Rectal smooth muscle tissue (tissue), 1 donor: ENCODE data around the gene DLG2.

Experiments used
- H3K27ac ChIP-seq: one replicate; pipeline ENCODE4 v1.7.0; 2013; ENCODE audit warnings: low read depth, low read length, inconsistent platforms
- H3K27me3 ChIP-seq: one replicate; pipeline ENCODE4 v1.7.0; 2013; ENCODE audit warnings: low read length; ENCODE audit not compliant: control insufficient read depth, insufficient read depth
- H3K36me3 ChIP-seq: one replicate; pipeline ENCODE4 v1.7.0; 2013; ENCODE audit warnings: low read length; ENCODE audit not compliant: control insufficient read depth, insufficient read depth
- H3K4me1 ChIP-seq: one replicate; pipeline ENCODE4 v1.7.0; 2013; ENCODE audit warnings: low read length; ENCODE audit not compliant: control insufficient read depth, insufficient read depth
- H3K4me3 ChIP-seq: one replicate; pipeline ENCODE4 v1.7.0; 2013; ENCODE audit warnings: low read length
- H3K9ac ChIP-seq: one replicate; pipeline ENCODE4 v1.7.0; 2013; ENCODE audit warnings: low read length

The DLG2 gene

DNA sequence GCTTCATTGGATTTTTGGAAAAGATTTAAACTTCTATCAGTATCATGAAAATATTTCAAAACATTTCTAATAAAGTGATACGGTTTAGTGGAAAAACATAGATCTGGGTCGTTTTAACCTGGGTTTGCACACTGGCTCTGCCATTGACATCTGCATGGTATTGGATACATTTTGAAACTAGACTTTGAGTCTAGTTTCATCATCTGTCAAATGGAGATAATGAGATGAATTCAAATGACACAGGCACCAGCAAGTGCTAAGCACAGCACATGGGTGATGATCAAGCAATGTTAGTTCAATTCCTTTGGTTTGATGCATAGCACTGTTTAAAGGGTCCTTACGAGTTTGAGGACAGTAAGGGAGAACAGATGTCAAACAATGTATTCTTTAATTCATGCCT, 1522.0 kb downstream of the DLG2 start:
- Histone ChIP-seq H3K36me3 (no peaks in the 10 kb centered on the region), H3K4me1 (no peaks in the 10 kb centered on the region), H3K9ac (no peak overlapping the region), H3K4me3 (no peak overlapping the region), H3K27ac (no peak overlapping the region), H3K27me3 (no peaks in the 10 kb centered on the region)

DNA sequence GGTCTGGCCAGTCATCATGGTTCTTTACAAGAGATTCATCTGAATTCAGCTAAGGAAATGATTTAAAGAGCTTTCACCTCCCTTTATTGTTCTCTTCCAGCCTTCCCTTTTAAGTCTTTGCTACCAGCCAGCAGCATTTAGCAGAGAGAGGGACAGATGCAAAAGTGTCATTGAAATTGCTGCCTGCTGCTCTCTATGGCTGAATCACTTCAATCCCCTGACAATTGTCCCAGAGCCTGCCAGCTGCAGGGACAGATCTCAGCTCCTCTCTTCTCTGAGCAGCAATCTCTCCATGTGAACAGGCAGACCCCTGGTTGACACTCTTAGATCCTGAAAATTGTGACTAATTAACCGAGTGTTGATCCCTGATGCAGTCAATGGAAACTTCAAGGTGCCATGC, 1524.0 kb downstream of the DLG2 start:
- H3K4me1 ChIP-seq: no peaks in the 10 kb centered on the region
- H3K36me3 ChIP-seq: no peaks in the 10 kb centered on the region
- no peak overlapping the region for H3K27ac ChIP-seq
- H3K4me3 ChIP-seq: no peak overlapping the region
- no peak overlapping the region for H3K9ac ChIP-seq
- no peaks in the 10 kb centered on the region for H3K27me3 ChIP-seq

DNA sequence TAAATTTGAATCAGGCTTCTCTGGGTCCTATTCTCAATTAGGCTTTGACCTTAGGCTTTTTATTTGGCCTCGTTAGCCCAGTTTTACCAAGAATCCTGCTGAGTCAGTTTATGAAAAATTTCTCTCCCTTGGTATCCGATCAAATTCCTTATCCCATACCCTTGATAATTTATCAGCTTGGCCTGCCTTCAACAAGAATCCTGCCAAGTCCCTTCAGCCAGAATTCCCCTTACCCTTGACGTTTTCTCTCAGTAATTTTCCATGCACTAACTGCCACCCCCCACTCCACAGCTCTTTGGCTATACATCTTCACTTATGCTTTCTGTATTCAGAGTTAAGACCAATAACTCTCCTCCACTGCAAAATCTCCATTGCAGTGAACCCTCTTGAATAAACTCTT, 1530.0 kb downstream of the DLG2 start:
- Histone ChIP-seq H3K4me3 (no peak overlapping the region), H3K9ac (no peak overlapping the region), H3K27me3 (no peaks in the 10 kb centered on the region), H3K27ac (no peak overlapping the region), H3K4me1 (no peaks in the 10 kb centered on the region), H3K36me3 (no peaks in the 10 kb centered on the region)

DNA sequence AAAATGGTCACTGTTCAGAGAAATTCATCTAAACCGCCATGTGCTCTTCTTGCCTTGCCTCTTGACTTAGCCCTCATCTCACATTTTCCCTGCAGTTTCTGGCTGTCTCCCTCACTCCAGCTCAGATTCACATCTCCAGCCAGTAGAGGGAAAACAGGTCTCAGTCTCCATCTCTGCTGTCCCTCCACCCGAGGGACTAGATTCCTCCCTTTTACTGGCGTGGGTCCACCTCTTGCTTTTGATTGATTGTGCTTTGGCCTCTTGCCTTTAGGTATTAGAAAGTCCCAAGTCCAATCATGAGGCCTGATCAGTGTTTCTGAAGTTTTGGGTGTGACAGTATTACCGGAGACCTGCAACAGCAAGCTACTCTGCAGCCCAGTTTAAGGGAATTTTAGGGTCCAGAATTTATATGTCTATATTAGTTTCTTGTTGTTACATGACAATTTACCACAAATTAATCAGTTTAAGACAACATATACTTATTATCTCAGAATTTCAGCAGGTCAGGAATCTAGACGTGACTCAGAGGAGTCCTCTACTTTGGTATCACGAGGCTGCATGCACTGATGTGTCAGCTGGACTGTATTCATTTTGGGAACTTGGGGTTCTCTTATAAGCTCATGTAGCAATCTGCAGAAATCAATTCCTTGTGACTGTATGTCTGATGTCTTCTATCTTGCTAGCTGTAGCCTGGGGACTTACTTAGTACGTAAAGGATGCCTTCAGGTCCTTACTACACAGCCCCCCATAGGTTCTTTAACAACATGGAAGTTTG, 1535.7 kb downstream of the DLG2 start:
- Histone ChIP-seq H3K27ac (no peak overlapping the region), H3K4me3 (no peak overlapping the region), H3K36me3 (no peaks in the 10 kb centered on the region), H3K27me3 (no peaks in the 10 kb centered on the region), H3K9ac (no peak overlapping the region), H3K4me1 (no peaks in the 10 kb centered on the region)

DNA sequence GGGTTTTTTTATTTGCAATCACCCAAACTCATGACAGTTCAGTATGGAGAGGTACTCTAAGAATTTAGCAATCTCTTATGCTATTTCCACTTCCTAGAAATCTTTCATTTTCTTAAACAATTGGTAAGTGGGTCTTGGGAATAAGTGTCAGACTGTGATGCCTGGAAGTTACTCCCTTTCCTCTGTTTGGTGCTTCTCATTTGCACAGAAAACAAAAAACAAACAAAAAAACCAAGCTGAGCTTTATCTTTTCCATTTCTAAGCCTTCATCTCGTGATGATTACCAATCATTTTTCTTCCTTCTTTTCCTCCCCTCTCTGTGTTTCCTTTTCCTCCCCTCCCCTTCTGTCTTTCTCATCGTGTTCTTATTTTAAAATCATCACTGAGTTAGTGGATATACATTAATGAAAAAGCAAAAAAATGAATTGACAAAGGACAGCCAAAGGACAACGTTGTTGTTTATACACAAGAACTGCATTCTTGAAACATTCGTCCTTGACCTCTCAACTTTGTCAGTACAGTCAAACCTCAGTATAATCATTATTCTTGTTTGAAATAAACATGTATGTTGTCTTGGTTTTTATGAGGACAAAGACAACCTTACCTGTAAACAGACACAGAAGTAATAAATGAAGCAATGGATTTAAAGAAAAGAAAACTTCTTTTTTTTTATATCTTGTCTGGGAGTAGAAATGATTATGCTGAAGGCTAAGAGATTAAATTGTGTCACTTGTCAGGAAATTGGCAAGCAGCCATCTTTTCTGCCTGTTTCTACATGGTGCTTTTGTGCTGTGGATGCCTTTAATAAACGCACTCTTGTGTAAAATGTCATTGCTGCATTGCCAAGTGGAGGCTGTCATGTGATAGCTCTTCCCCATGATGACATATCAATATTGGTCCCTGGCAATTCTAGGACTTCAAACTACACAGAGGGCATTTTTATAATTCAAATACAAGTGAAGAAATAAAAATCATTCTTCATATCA, 1537.8 kb downstream of the DLG2 start:
- Histone ChIP-seq H3K4me1 (no peaks in the 10 kb centered on the region), H3K4me3 (no peak overlapping the region), H3K36me3 (no peaks in the 10 kb centered on the region), H3K9ac (no peak overlapping the region), H3K27me3 (no peaks in the 10 kb centered on the region), H3K27ac (no peak overlapping the region)

DNA sequence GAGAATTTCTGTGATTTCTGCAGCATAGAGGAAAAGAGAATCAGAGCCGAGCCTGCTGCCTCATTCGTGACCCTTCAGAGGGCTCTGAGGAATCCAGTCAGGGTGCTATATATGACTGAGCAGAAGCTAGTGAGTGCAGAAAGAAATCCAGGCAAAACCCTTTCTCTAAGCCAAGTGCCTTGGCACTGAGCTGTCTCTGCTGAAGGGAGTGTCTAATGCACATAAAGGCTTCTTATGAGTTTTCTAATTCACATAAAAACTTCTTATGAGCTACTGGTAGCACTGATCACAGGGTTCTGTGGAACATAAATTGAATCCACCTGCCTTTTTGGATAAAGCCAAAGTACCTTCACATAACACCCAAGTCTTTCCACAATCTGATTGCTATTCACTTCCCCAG, 1555.3 kb downstream of the DLG2 start:
- Histone ChIP-seq H3K4me3 (no peak overlapping the region), H3K4me1 (no peaks in the 10 kb centered on the region), H3K9ac (no peak overlapping the region), H3K36me3 (no peaks in the 10 kb centered on the region), H3K27ac (no peak overlapping the region), H3K27me3 (no peaks in the 10 kb centered on the region)

DNA sequence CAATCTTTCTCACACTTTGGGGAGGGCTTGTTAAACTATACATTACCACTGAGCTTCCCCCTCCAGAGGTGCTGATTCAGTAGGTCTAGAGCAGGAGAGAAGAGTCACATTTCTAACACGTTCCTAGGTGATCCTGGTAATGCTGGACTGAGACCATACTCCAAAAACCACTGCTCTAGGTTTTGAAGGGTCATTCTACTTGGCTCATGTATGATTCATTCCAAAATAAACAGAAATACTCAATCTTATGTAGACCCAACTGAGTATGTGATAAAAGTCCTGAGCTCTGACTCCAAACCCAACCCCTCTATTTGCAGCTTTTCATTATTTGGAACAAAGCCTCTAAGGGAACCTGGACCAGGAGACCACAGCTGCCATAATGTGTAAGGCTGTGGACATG, 1558.1 kb downstream of the DLG2 start:
- Histone ChIP-seq H3K27me3 (no peaks in the 10 kb centered on the region), H3K4me1 (no peaks in the 10 kb centered on the region), H3K4me3 (no peak overlapping the region), H3K9ac (no peak overlapping the region), H3K27ac (no peak overlapping the region), H3K36me3 (no peaks in the 10 kb centered on the region)

DNA sequence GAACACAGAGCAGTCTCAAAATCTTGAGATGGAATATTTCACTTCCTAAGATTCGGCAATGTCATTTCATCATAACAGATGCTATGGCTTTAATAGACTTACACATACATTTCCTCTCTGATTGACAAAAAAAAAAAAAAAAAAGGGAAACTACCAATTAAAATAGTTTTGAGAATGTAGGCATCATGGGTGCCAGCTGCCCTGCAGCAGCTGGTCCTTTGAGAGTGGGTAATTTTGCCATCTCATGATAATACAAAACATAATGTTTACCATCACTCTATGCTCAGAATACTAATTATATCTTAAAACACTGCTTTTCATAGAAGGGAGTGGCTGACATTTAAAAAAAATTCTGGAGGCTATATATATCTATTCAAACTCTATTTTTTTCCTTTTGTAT, 1565.4 kb downstream of the DLG2 start:
- Histone ChIP-seq H3K4me1 (no peaks in the 10 kb centered on the region), H3K27ac (no peak overlapping the region)

DNA sequence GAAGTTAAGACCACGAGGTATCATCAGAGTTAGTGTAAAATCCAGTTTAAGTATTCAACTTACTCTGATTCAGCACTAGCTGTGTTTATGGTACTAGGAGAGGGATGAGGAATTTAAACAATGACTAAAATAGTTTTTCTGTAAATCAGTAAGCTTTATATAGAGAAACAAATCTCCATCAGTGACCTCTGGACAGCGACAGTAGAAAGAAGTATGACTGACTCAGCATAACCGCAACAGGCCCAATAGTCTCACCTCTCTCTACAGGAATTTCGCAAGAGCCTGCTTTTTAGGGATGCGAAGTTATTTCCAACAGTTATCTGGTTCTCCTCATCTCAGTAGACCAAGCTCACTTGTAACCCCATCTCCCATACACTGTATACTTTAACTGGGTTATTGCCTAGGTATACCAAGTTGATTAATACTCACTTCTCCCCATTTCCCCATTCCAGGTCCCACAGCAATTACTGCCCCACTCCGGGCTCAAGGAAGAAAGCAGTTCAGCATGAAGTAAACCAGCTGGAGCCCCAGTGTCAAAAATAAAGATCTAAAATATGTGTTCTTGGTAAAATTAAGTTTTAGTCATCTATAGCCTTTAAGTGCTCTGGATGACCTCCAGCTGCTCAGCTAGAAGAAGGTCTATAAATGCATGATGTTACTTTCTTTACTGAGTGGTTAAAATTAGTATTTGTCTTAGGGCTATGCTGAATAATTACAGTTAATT, 1570.3 kb downstream of the DLG2 start:
- Histone ChIP-seq H3K36me3 (no peaks in the 10 kb centered on the region), H3K9ac (no peak overlapping the region), H3K4me1 (no peaks in the 10 kb centered on the region), H3K27me3 (no peaks in the 10 kb centered on the region), H3K4me3 (no peak overlapping the region), H3K27ac (no peak overlapping the region)

More for the DNA sequence above, 1565.4 kb downstream of the DLG2 start:
- H3K4me3 ChIP-seq: no peak overlapping the region
- no peaks in the 10 kb centered on the region for H3K36me3 ChIP-seq
- H3K27me3 ChIP-seq: no peaks in the 10 kb centered on the region
- H3K9ac ChIP-seq: no peak overlapping the region

DNA sequence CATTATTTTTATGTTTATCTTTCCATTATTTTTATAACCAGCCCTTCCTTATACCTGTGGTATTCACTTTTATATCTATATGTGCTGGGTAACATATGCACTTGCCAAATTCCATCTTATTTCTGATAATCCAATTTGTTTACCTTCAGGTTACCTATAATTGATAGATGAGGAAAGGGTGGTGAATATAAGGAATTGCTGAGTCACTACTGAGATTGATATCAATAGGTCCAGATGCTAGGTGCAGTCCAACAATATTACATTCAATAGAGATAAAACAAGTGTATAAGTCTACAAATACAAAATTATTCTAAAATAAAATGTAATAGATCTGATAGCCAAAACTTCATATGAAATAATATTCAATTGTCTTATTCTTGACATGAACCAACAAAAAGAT, 1582.0 kb downstream of the DLG2 start:
- Histone ChIP-seq H3K4me3 (no peak overlapping the region), H3K4me1 (no peaks in the 10 kb centered on the region), H3K36me3 (no peaks in the 10 kb centered on the region), H3K27me3 (no peaks in the 10 kb centered on the region), H3K27ac (no peak overlapping the region), H3K9ac (no peak overlapping the region)

DNA sequence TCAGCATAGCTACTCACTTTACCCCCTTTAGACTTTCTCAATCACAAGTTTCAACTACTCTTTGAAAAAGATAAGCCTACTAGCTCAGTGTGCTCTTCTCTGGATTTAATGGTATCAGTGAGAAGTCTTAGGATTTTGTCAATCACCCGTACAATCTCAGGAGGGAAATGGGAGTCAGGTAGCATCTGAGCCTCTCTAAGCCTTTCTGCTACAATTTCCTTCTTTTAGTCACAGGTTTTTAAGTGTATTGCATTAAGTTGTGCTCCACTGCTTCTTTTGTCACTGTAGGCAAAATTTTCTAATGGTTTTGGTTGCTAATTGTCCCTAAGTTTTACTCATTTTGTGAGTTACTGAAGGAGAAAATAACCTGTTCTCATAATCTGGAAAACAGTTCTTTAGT, 1582.4 kb downstream of the DLG2 start:
- no peaks in the 10 kb centered on the region for H3K36me3 ChIP-seq
- no peaks in the 10 kb centered on the region for H3K27me3 ChIP-seq
- no peak overlapping the region for H3K4me3 ChIP-seq
- no peak overlapping the region for H3K9ac ChIP-seq
- H3K4me1 ChIP-seq: no peaks in the 10 kb centered on the region
- H3K27ac ChIP-seq: no peak overlapping the region

DNA sequence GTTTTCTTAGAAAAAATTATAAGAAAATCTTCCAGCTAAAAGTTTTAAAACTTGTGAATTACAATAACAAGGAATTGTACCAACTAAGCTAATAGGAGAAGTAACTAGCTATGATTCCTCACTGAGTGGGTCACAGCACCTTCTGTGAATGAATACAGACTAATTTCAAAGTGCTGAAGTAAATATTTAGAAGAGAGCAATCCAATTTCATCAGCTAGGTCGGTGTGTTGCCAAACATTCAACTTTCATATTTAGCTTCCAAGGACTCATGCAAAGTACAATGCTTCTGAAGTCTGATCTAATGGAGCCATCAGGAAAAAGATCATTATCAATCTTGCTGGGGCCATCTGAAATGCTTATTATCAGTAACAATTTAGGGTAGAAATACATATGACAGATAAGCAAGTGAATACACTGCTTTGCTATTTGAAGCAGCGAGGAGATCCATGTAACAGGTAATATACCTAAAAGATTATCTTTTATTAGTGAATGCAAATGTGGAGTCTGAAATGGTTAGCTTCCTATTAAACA, 1590.4 kb downstream of the DLG2 start:
- no peaks in the 10 kb centered on the region for H3K36me3 ChIP-seq
- no peak overlapping the region for H3K9ac ChIP-seq
- peaks cover 3% of the 10 kb centered on the region for H3K4me1 ChIP-seq
- no peaks in the 10 kb centered on the region for H3K27me3 ChIP-seq
- H3K27ac ChIP-seq: no peak overlapping the region
- no peak overlapping the region for H3K4me3 ChIP-seq
